ENCODE measurements around the gene YTHDC2.

DNA sequence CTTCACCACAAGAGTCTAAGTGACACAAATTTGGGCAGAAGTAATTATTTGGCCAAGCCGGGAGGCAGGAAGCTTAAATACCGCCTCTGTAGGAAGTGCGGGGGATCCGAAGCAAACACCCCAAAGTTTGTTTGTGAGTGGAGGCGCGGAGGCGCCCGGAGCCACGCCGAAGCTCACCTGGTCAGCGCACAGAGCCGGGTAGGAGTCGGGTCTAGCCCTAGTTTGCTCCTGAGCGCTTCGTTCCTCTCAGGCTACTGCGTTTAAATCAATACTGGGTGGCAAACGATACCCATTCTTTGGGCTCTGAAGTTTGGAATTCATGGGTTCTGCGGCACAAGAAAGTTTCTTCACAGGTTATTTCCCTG lies 26.1 kb upstream of the YTHDC2 start:
- TF ChIP-seq CTCF (IDR thresholded peaks at IDR 0.05) (no peak), POLR2A (IDR thresholded peaks at IDR 0.05) (no peak), POLR2AphosphoS5 (IDR thresholded peaks at IDR 0.05) (no peak)
